Hippocampal formation (tissue), 2 donors: ENCODE results near the gene SEMA4C.

Experiments used
- DNase-seq, 2 donors: peaks; one replicate each; lab custom pipeline; 2025; lab: John Stamatoyannopoulos, UW

The SEMA4C gene

GRCh38 chr2:96821113-96821675 lies 48.7 kb downstream of the SEMA4C start:
- DNase-seq: peak in 1 of 2 donors; percentile 20

- no peak for DNase-seq
These were observed 49.9 kb downstream of the SEMA4C start for GRCh38 chr2:96819876-96820511.

GRCh38 chr2:96819128-96819875 lies 50.6 kb downstream of the SEMA4C start:
- DNase-seq: no peak

GRCh38 chr2:96817882-96818281 lies 52.0 kb downstream of the SEMA4C start:
- DNase-seq: no peak

- no peak for DNase-seq
These were observed 52.8 kb downstream of the SEMA4C start for GRCh38 chr2:96816836-96817702.

GRCh38 chr2:96816127-96816835 lies 53.6 kb downstream of the SEMA4C start, which contains the start of gene CNNM3:
CNNM3 (plus strand) TSS chr2:96816268; CDS start chr2:96816278, 10 bp downstream.
- peak; percentile 95 to 96 for DNase-seq

- DNase-seq: peak in 1 of 2 donors; percentile 21
These were observed 54.4 kb downstream of the SEMA4C start for GRCh38 chr2:96815326-96816126.

GRCh38 chr2:96813656-96814055 lies 56.2 kb downstream of the SEMA4C start:
- DNase-seq: no peak

GRCh38 chr2:96811917-96812316 lies 58.0 kb downstream of the SEMA4C start:
- DNase-seq: no peak

GRCh38 chr2:96810783-96811192 lies 59.1 kb downstream of the SEMA4C start:
- no peak for DNase-seq

GRCh38 chr2:96809951-96810782 lies 59.7 kb downstream of the SEMA4C start:
- no peak for DNase-seq
